CD14-positive monocyte (primary cell): Measurements from ENCODE around the gene MPST. TPM values are rescaled to one million over a fixed set of nuclear protein-coding genes. Genes with fewer than 3 reads are reported as not detected.

ENCODE experiments used
- DNase-seq, 3 donors: peaks; one replicate each; pipeline ENCODE4 v3.0.0-alpha.2; 2011 to 2022
- H2AFZ ChIP-seq: 2 replicates; pipeline ENCODE4 v1.6.0; 2012; ENCODE audit warnings: mild to moderate bottlenecking, low read depth, low read length, inconsistent platforms; ENCODE audit not compliant: insufficient read depth, poor library complexity, severe bottlenecking
- H3K27ac ChIP-seq, 2 donors: 1 replicate in 1 of 2; 2 replicates in 1 of 2; pipeline ENCODE4 v1.5.1; 2012 to 2013; ENCODE audit warnings: low read length in 2 of 2, control low read depth in 1 of 2, inconsistent platforms in 1 of 2, low read depth in 1 of 2, mild to moderate bottlenecking in 1 of 2
- H3K27me3 ChIP-seq, 2 donors: one replicate each; pipeline versions ENCODE4 v1.6.0 to v1.6.1; 2011 to 2013; ENCODE audit warnings: low read length in 2 of 2; ENCODE audit not compliant: control insufficient read depth in 2 of 2, insufficient read depth in 2 of 2
- H3K36me3 ChIP-seq, 2 donors: replicated peaks in 1 of 2; 1 replicate in 1 of 2; 2 replicates in 1 of 2; pipeline versions ENCODE4 v1.5.1 to v1.6.1; 2012 to 2013; ENCODE audit warnings: low read length in 2 of 2, control low read depth in 1 of 2, inconsistent platforms in 1 of 2, mild to moderate bottlenecking in 1 of 2; ENCODE audit not compliant: insufficient read depth in 2 of 2, control insufficient read depth in 1 of 2
- H3K4me1 ChIP-seq, 2 donors: 1 replicate in 1 of 2; 2 replicates in 1 of 2; pipeline versions ENCODE4 v1.5.1 to v1.6.1; 2012 to 2013; ENCODE audit warnings: low read length in 2 of 2, control low read depth in 1 of 2, inconsistent platforms in 1 of 2, mild to moderate bottlenecking in 1 of 2, moderate library complexity in 1 of 2; ENCODE audit not compliant: insufficient read depth in 2 of 2, control insufficient read depth in 1 of 2
- H3K4me2 ChIP-seq: replicated peaks from 2 replicates; pipeline ENCODE3; 2012; ENCODE audit warnings: low read length, moderate library complexity, mild to moderate bottlenecking; ENCODE audit not compliant: poor library complexity, severe bottlenecking; ENCODE audit errors: extremely low read depth
- H3K4me3 ChIP-seq, 3 experiments: fragments of 200-600 bp in 1 of 3; sonication (generic) in 1 of 3; replicated peaks in 1 of 3; 1 replicate in 2 of 3; 2 replicates in 1 of 3; pipeline ENCODE4 v1.5.1; 2011 to 2013; ENCODE audit warnings: low read length in 3 of 3, mild to moderate bottlenecking in 3 of 3, control low read depth in 2 of 3, low read depth in 2 of 3, inconsistent platforms in 1 of 3, moderate library complexity in 1 of 3
- H3K79me2 ChIP-seq: 2 replicates; pipeline ENCODE4 v1.6.0; 2012; ENCODE audit warnings: mild to moderate bottlenecking, control low read depth, inconsistent platforms, low read length, moderate library complexity; ENCODE audit not compliant: insufficient read depth
- H3K9ac ChIP-seq: 2 replicates; pipeline ENCODE4 v1.6.0; 2017; ENCODE audit warnings: low read length, mild to moderate bottlenecking; ENCODE audit not compliant: insufficient read depth, poor library complexity, severe bottlenecking
- H3K9me3 ChIP-seq, 2 donors: replicated peaks in 1 of 2; 1 replicate in 1 of 2; 2 replicates in 1 of 2; pipeline versions ENCODE4 v1.5.1 to v1.6.1; 2012 to 2013; ENCODE audit warnings: low read length in 2 of 2, control low read depth in 1 of 2; ENCODE audit not compliant: control insufficient read depth in 1 of 2, insufficient read depth in 1 of 2
- H4K20me1 ChIP-seq: 2 replicates; pipeline ENCODE4 v1.6.0; 2012; ENCODE audit warnings: mild to moderate bottlenecking, low read length, control low read depth, moderate library complexity; ENCODE audit not compliant: insufficient read depth
- H3K27ac Mint-ChIP-seq, 7 donors: one replicate each; pipeline ENCODE4 v1.8.0; 2020; ENCODE audit warnings: mild to moderate bottlenecking in 7 of 7, mixed read lengths in 7 of 7, moderate library complexity in 6 of 7, inconsistent platforms in 2 of 7
- H3K27me3 Mint-ChIP-seq, 3 donors: one replicate each; pipeline ENCODE4 v1.8.0; 2021 to 2022; ENCODE audit warnings: low read depth in 3 of 3, mild to moderate bottlenecking in 3 of 3, mixed read lengths in 3 of 3, moderate library complexity in 3 of 3, inconsistent platforms in 1 of 3
- H3K36me3 Mint-ChIP-seq, 2 donors: one replicate each; pipeline ENCODE4 v1.8.0; 2020; ENCODE audit warnings: mixed read lengths in 2 of 2, inconsistent platforms in 1 of 2, mild to moderate bottlenecking in 1 of 2
- H3K4me1 Mint-ChIP-seq: one replicate; pipeline ENCODE4 v1.8.0; 2020; ENCODE audit warnings: mild to moderate bottlenecking, mixed read lengths
- H3K4me3 Mint-ChIP-seq, 2 donors: one replicate each; pipeline ENCODE4 v1.8.0; 2020; ENCODE audit warnings: mild to moderate bottlenecking in 2 of 2, mixed read lengths in 2 of 2, moderate library complexity in 1 of 2
- H3K9me3 Mint-ChIP-seq, 7 donors: one replicate each; pipeline ENCODE4 v1.8.0; 2020 to 2022; ENCODE audit warnings: mixed read lengths in 7 of 7, mild to moderate bottlenecking in 6 of 7, moderate library complexity in 6 of 7, inconsistent platforms in 2 of 7
- CTCF ChIP-seq: fragments of 200-600 bp; IDR thresholded peaks from one replicate; pipeline ENCODE4 v1.8.0; 2022; ENCODE audit warnings: antibody characterized with exemption, mild to moderate bottlenecking
- WGBS: methylation state at CpG from one replicate; pipeline ENCODE4 v1.1.5; 2013; ENCODE audit warnings: missing lambda C conversion rate; ENCODE audit not compliant: insufficient coverage; 5-methylcytosine and 5-hydroxymethylcytosine counted together
- intact Hi-C, 2 donors: fragments of 100-400 bp; cut with micrococcal nuclease; formaldehyde crosslinking; loops; one replicate each; pipeline versions ENCODE4 v1.15.0 to v1.15.1; 2023
- polyA plus RNA-seq, 3 donors: library from polyadenylated mRNA; depleted of rRNA in 1 of 3; unstranded in 2 of 3; stranded (reverse) in 1 of 3; fragments of 300-500 nt in 2 of 3; fragments of >200 nt in 1 of 3; fragmentation: Illumina TruSeq in 2 of 3; gene quantifications; 1 replicate in 2 of 3; 2 replicates in 1 of 3; pipeline ENCODE4 v1.2.3, GENCODE V29; 2012 to 2021

Gene MPST
- polyA plus RNA-seq, 3 donors, result 27.9 to 53.7 (median 51.2) TPM

- peaks cover 8 to 12% (median 10%) of the 10 kb centered on the region in 3 donors for H3K27me3 Mint-ChIP-seq
- Histone ChIP-seq H4K20me1 (no peaks in the 10 kb centered on the region), H2AFZ (peak overlapping the region; percentile 72), H3K36me3 (no peaks in the 10 kb centered on the region), H3K27ac (peak overlapping the region; percentile 43 to 64), H3K79me2 (no peaks in the 10 kb centered on the region), H3K9me3 (no peaks in the 10 kb centered on the region), H3K4me2 (peak overlapping the region; percentile 51), H3K4me3 (peak overlapping the region; percentile 28 to 68 (median 47)), H3K27me3 (no peaks in the 10 kb centered on the region), H3K4me1 (peaks cover 7 to 13% of the 10 kb centered on the region in 2 donors), H3K9ac (peak overlapping the region; percentile 12)
- H3K4me1 Mint-ChIP-seq, result peaks cover 20% of the 10 kb centered on the region
- intact Hi-C loops, result loop anchor here (2.0 to 10.0 kb wide), 3 partner anchors 63 to 195 kb away; partner anchors contain the start of gene CSF2RB (in 1 of the 2)
- TF ChIP-seq CTCF, result peak; percentile 93
- H3K9me3 Mint-ChIP-seq, result no peaks in the 10 kb centered on the region
- WGBS, result 19% methylated on average over 13 of the region's 18 CpGs
- H3K4me3 Mint-ChIP-seq, result peak overlapping the region; percentile 81 to 91
- peak; percentile 85 to 93 (median 91) for DNase-seq
- no peaks in the 10 kb centered on the region for H3K36me3 Mint-ChIP-seq
- H3K27ac Mint-ChIP-seq, result peak overlapping the region; percentile 81 to 92 (median 90)
These were observed 41.4 kb upstream of the MPST start for GRCh38 chr22:36977947-36978660.

- intact Hi-C loops, result loop anchor here (2.0 to 10.0 kb wide), 3 partner anchors 64 to 196 kb away; partner anchors contain the start of gene CSF2RB (in 1 of the 2)
- H3K4me3 Mint-ChIP-seq, result no peak overlapping the region
- H3K4me1 Mint-ChIP-seq, result peaks cover 20% of the 10 kb centered on the region
- Histone ChIP-seq H3K4me2 (no peak overlapping the region), H4K20me1 (no peaks in the 10 kb centered on the region), H3K9ac (no peak overlapping the region), H3K4me3 (no peak overlapping the region), H3K4me1 (peaks cover 7 to 13% of the 10 kb centered on the region in 2 donors), H3K9me3 (no peaks in the 10 kb centered on the region), H3K36me3 (no peaks in the 10 kb centered on the region), H3K79me2 (no peaks in the 10 kb centered on the region), H2AFZ (no peak overlapping the region), H3K27me3 (no peaks in the 10 kb centered on the region), H3K27ac (no peak overlapping the region)
- peak overlapping the region in 1 of 7 donors; percentile 45 for H3K27ac Mint-ChIP-seq
- no peak for DNase-seq
- WGBS, result 100% methylated on average over 6 of the region's 13 CpGs
- H3K27me3 Mint-ChIP-seq, result peaks cover 8 to 13% (median 11%) of the 10 kb centered on the region in 3 donors
- no peaks in the 10 kb centered on the region for H3K36me3 Mint-ChIP-seq
- no peaks in the 10 kb centered on the region for H3K9me3 Mint-ChIP-seq
- TF ChIP-seq CTCF, result no peak
These were observed 40.3 kb upstream of the MPST start for GRCh38 chr22:36979016-36979910.
